ENCODE measurements around the gene SVIP.

SVIP gene

GRCh38 chr11:22787551-22788162 lies 41.9 kb downstream of the SVIP start:
- DNase-seq, result peak; percentile 5

DNA sequence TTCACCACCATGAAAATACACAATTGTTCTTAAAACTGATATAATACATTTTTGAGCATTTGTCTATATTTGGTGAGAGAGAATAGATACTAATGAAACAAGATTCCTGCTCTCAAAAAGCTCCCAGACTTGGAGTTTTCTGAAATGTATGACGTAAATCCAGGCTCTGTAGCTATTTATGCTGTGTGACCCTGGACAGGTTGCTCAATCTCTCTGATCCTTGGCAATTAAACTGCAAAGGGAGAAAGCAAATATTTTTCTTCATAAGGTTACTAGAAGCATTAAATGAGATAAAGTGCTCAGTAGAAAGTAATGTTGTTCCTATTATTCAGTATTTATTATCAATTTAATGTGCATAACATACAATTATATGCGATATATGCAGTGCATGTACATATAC lies 42.5 kb downstream of the SVIP start:
- DNase-seq, result no peak

GRCh38 chr11:22786475-22786874 lies 43.1 kb downstream of the SVIP start:
- no peak for DNase-seq

- no peak for DNase-seq
These were observed 44.4 kb downstream of the SVIP start for GRCh38 chr11:22785251-22785650.

DNA sequence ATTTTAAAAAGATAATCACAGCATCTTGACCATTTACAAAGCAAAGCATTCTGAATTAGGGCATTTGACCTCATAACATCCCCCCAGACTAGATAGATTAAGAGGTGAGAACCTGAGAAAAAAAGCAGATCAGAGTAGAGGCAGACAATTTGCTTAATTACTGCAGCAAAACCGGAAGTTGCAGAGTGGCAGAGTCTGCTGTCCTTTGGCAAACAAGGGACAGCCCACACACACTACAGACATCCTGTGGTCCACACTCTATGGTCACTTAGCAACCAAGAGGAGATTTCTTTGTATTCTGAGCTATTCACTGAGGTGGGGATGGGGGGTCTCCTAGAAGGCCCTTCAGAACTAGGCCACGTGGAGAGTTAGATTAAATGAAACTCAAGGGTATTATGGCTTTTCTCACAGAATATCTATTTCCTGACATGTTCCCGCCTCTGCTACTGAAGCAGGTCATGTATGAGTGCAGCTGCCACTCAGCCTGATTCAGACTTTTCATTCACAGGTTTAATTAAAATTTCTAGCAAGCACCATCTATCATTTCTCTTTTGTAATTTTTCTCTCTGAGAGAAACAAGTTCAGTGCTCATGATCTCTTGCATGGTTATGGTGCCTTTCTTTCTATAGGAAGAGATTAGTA lies 48.5 kb downstream of the SVIP start:
- no peak for DNase-seq

GRCh38 chr11:22779850-22780249 lies 49.8 kb downstream of the SVIP start:
- DNase-seq, result no peak

- DNase-seq, result no peak
These were observed 51.0 kb downstream of the SVIP start for GRCh38 chr11:22778642-22779041.

DNA sequence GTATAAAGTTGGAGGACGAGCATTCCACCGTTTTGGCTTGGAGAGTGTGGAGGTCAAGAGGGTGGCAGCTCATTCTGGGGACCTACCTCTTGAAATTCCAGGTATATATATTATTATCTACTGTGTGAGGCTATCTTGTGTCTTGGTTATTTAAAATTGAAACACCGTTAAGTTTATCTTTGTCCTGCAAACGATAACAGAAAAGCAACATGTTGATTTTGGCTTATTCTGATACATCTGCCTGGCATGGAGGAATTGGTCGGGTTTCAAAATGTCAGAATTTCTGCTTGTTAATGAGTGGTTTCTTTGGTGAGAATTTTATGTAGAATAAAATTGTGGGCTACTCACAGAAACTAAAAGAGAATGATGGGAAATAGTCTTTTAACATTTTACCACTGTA lies 54.4 kb downstream of the SVIP start:
- DNase-seq, result no peak

- DNase-seq, result no peak
These were observed 54.9 kb downstream of the SVIP start for GRCh38 chr11:22774716-22775115.

DNA sequence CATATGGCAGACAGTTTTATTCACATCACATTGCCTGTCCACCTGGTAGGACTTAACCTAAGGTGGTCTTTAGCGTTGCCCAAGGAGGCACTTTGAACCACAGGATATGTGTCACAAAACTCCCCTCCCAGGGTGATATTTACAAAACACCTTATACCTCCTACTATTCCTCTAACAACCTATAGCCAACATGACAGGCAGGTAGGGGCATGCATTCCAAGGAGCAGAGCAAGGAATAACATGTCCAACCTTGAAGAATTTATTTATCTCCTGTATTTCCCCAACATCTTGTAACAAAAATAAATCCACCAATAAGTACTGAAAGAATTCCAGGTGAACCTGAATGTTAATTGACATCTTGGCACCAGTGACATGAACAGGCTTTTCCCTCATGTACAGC lies 60.5 kb downstream of the SVIP start:
- no peak for DNase-seq

Data from stimulated activated CD4-positive, alpha-beta T cell treated with anti-CD3 and anti-CD28 coated beads, Interleukin-4, amount 100 ng/mL, for 1 hour (primary cell).